ENCODE results near the gene TRAPPC12.

TRAPPC12 gene

DNA sequence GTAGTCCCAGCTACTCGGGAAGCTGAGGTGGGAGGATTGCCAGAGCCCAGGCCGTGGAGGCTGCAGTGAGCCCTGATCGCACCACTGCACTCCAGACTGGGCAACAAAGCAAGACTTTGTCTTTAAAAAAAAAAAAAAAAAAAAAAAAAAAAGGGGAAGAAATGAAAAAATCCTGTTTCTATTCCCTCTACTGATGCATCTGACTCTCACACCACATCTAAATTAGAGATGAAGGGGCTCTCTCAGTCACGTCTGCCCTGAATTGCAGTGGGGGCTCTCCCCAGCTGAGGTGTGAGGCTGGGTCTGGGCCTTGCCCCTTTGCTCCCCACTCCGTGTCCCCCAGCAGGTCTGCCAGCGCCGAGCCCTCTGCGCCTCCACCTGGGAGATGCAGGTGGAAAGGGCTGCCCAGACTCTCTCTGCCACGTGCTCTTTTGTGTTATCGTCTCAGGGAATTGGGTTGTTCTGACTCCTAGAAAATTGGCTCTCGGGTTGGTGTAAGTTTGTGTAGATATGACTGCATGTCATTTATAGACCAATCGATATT lies 30.2 kb downstream of the TRAPPC12 start:
- no peak for DNase-seq

DNA sequence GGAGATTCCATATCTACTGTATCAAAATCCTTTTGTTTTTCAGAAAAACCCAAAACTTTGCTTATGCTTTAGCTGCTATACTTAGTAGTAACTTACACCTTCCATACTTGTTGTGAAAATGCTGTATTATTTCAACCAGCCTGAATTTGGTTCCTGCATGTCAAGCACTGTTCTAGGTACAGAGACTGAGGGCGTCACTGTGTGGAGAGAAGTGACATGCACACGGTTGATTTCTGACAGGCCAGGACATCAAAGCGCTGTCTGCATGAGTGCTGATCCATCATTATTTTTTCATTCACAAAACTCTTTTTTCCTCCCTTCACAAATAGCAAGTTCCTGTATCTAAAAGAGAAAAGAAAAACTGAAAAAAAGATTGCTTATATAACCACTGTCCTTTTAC lies 31.6 kb downstream of the TRAPPC12 start:
- no peak for DNase-seq

DNA sequence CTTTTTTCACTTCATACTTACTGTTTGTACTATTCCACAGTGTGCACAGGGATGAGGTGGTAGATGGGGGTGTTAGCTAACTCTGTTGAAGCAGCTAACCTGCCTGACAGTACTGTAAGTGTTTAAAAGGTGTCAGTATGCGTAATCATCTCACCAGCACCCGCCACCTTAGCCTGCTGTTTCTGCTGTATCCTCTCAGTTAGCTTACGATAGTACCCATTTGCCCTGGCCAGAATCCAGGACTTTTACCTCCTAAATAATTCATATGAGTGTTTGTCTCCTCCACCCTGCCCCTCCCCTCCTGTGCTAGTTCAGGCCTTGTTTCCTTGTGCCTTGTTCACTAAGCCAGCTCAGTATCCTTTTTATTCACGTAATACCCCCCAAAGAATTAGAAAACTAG lies 34.2 kb downstream of the TRAPPC12 start:
- no peak for DNase-seq

DNA sequence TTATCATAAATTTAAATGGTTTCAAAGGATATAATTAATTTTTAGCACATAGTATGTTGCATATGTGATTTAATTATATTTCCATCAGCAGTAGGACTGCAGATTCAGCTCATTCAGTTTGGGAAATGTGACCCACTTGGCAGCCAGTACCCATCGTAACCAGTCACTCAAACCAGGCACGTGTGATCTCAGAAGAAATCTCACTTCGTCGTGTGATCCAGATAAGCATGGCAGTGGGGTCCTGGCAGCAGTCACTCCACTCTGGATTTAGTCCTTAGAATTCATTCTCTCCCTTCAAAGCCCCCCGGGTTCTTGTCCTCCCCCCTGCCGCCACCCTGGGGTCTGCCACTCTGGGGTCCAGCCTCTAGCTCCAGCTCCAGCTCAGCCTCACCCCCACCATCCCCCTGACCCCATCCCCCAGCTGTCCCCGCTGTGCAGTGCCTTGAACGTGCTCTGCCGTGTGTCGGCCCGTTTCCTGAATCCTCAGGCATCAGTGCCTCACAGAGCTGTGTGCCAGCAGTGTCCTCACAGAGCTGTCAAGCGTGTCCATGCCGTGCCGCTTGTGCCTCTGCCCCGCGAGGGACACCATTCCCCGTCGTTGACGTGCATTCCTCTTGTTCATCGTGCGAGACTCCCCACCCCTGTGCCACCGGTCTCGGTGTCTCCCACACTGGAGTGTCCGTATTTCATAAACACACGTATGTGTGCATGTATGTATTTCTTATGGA lies 34.8 kb downstream of the TRAPPC12 start:
- DNase-seq: no peak

DNA sequence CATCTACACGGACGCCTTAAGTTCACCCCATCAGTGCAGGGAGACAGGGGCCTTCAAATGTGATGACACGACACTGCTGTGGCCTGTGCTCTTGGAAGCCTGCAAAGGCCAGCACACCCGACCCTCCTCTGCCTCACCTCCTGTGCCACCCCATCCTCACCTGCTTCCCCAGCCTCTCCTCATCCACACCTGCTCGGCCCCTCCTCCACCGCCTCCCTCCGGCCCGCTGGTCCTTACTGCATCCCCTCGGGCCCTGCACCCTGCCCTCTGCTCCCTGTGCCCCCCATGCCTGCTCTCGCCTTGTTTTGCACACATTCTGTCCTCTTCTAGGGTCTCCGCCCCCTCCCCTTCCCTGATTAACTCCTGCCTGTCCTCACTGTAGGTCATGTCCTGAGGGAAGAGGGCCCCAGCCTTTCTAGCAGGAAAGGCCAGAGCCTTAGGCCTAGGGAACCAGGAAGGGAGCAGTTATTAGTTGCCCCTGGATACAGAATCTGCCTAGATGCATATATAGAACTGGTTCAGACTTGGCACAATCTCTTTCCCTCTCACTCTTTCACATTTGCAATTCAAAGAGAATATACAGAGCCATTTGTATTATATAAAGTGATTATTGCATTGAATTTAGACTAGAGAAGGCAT lies 39.4 kb downstream of the TRAPPC12 start:
- no peak for DNase-seq

DNA sequence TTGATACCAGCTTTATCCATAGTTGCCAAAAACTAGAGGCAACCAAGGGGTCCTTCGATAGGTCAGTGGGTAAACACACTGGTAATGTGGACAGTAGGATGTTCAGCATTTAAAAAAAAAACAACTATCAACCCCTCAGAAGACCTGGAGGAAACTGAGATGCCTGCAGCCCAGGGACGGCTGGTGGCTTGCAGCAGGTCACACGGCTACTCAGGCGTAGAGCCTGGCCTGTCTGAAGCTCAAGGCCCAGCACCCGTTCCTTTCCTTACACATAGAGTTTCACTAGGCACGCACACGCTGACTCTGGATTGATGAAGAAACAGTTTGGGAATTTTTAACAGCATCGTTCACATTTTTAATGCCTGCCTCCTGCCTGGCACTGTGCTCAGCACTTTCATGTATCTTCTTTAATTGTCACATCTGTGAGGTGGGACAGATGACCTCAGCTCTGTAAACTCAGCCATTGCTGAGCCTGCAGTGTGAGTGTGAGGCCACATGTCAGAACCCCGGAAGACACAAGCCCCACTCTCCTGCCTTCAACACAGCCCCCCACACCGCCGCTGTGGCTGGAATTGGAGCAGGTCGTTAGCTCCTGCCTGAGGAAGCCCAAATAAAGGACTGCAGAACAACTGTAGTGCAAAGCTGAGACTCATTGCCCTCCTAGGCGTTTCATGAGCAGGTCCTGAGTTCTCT lies 40.7 kb downstream of the TRAPPC12 start:
- DNase-seq: no peak

DNA sequence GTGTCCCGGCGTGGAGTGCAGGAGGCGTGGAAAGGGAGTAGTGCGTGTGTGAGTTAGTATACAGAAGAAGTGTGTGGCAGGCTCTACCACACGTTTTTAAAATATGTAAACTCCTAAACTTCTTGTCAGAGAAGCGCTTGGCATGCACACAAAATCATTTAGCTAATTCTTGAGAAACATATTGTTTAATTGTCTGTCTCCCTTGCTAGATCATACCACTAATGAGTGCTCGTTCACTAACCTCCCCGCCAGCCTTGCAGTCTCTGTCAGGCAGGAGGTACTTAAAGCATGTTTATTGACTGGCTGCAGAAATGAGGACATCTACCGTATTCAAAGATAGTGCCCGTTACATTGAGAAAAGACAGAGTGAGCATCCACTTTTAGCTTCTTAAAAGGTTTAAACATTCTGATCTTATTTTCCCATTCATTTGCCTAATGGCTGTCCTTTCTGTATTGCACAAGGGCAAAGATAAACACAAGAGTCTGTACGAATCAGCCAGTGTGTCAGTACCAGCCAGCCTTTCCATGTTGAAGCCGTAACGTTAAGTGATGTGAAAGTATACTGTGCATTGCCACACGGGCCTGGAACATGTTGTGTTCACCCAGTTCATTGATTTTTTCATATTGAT lies 41.4 kb downstream of the TRAPPC12 start:
- no peak for DNase-seq

DNA sequence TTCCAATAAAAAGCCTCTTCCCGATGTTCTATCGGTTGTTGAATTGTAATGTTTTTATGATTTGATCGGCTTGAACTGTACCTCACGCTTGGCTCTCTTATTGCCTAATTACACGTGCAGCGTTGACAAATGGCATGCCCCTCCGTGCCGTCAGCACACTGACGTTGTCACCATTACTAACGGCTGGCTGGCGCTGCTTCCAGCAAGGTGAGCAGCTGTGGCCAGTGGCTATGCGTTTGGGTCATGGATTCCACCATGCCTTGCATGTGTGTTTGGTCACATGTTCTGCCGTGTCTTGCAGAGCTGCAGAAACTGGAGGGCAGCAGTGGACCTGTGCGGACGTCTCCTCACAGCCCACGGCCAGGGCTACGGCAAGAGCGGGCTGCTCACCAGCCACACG lies 42.1 kb downstream of the TRAPPC12 start:
- DNase-seq: no peak

DNA sequence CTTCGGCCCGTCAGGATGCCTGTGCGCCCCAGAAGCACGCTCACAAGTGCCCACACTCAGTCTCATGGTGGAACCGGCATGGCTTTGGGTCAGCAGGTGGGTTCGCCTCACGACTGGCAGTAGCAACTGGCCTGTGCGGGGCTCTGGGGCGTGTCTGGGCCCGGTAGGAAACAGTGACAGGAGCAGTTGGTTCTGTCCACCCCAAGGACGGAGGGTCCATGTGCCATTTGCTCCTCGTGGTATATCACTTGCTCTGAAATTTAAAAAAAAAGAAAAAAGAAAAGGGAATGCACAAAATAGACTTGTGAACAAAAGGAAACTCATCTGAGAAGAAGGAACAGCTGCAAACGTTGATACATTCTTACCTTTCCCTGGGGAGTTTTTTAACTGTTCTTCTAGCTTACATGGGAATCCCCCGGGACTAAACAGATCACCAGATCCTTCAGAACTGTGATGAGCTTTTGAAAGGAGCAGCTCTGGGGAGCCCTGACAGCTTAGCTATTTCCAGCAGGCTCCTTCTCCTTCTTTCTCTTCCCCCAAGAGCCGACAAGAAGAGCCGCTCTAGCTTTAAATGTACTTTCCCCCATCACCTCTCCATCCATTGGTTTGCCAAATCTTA lies 42.8 kb downstream of the TRAPPC12 start:
- DNase-seq: no peak

DNA sequence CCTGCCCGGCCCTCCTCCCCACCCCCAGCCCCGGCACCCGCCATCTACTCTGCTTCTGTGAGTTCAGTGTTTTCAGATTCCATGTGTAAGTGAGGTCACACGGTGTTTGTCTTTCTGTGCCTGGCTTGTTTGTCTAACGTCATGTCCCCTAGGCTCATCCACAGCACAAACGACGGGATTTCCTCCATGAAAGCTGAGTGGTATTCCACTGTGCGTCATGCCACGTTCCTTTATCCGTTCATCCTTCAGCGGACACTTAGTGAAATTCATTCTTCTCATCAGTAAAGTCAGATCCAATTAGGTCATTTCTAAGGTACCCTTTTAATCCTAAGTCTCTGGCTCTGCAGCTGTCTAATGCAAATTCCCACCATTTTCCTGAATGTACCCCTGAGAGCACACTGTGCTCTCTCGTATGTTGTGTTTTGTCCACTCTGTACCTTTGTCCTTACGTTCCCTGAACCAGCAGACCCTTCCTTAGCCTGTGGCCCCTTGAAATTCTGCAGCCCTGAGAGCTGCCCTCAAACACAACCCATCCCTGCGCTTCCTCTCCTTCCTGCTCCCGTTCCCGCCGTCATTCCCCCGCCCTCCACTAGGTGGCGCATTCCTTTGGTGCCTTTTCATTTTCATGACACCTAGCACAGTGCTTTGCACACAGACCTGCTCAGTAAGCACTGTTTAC lies 44.1 kb downstream of the TRAPPC12 start:
- peak; percentile 74 for DNase-seq

DNA sequence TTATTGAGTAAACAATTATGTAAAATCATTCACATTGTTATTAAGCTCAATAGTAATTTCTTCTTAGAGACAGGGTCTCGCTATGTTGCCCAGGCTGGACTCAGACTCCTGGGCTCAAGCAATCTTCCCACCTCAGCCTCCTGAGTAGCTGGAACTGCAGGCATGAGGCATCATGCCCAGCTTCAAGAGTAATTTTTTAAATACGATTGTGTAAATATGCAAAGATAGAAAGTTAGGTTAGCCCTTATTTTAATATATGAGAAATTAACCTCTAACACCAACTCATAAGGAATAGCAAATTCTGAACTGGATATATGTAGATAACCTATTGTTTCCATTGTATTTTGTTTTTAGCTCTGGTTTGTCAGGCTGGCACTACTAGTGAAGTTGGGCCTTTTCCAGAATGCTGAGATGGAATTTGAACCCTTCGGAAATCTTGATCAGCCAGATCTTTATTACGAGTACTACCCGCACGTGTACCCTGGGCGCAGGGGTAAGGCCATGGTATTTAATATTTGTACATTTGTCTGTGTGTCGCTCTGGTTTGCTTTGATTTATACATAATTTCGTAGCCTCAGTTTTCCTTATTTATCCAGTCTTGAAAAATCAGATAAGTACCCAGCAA lies 44.8 kb downstream of the TRAPPC12 start:
- no peak for DNase-seq

DNA sequence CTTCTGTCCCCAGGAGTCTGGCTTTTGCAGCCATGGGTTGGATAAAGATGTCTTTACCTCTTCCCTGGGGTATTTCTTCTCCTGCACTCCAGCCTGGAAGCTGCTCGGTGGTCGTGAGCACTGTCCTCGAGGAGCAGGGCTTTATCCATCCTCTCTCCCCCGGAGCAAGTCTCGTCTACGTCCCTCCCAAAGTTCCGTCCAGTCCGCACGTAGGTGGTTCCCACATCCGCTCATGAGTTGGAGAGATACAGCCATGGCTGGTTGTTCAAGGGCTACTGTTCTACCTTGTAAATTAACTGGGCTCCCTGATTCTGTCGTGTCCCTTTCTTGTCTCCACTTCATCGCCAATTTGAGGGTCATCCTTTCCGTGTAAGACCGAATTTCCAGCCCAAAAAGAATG lies 47.1 kb downstream of the TRAPPC12 start:
- no peak for DNase-seq

DNA sequence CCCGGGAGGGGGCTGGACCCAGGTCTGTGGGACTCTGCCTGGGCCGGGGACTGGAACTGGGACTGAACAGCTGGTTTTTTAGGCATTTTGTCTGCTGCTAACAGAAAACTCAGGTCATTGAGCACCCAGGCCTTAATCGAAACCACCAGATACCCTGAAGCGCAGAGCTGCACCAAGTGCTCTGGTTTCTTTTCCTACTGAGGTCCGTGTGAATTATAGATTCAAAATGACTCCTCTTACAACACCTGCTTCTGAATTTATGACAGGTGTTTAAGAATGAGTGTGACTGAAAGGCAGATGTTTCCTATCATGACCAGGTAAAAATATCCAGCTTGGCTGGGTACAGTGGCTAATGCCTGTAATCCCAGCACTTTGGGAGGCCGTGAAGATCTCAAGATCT lies 47.8 kb downstream of the TRAPPC12 start:
- DNase-seq: no peak

DNA sequence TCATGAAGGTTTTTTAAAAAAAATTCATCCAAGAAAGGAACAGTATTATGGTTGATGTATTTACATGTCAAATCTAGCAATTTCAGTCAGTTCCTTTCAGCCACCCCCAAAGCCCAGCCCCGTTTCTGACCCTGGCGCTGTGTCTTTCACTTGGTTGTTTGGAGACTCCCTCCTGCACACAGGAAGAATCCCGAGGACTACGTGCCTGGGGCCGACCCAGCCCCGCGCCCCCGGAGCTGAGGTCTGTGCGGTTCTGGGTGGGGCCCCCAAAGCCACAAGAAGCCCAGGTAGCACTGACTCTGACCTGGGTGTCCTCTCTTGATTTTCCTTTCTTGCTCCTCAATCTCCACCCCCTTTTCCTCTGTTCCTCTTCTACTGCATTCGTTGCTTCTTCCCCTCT lies 49.1 kb downstream of the TRAPPC12 start:
- DNase-seq: no peak

DNA sequence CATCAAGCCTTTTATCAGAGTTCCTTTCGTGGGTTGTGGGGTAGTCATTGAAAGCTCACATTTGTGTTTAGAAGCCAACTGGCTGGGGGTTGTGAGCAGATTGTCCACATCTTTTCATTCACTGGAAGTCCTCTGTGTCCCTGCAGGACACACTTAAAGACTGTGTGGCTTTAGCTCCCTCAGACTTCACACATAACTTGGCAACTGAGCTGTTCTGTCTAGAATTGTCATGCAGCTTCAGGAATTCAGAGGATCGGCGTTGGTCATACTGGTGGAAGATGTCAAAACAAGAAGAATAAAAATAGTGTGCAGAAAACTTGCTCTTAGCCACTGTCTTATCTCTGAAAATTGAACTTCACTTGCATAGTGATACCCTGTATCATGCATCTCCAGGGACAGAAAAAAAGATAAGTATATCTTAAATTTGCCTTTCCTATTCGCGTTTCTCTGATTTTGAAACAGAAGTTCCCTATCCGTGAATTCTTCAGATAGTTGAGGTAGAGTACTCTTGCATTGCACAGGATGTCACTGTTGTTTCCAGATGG lies 49.6 kb downstream of the TRAPPC12 start:
- DNase-seq: no peak

DNA sequence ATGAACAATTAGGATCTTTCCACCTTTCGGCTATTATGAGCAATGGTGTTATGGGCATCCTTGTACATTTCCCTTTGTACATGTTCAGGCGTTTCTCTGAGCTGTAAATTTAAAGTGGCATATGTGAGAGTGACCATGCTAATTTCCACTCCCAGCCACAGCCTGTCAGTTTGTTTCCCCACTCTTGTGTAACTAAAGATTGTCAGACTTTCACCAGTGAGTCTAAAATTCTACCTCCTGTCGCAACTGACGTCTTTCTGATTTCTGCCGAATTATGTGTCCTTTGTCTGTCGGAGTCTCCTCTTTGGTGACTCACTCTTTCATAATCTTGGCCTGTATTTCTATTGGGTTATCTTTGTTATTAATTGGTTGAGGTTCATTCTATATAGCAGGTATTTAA lies 50.7 kb downstream of the TRAPPC12 start:
- no peak for DNase-seq

DNA sequence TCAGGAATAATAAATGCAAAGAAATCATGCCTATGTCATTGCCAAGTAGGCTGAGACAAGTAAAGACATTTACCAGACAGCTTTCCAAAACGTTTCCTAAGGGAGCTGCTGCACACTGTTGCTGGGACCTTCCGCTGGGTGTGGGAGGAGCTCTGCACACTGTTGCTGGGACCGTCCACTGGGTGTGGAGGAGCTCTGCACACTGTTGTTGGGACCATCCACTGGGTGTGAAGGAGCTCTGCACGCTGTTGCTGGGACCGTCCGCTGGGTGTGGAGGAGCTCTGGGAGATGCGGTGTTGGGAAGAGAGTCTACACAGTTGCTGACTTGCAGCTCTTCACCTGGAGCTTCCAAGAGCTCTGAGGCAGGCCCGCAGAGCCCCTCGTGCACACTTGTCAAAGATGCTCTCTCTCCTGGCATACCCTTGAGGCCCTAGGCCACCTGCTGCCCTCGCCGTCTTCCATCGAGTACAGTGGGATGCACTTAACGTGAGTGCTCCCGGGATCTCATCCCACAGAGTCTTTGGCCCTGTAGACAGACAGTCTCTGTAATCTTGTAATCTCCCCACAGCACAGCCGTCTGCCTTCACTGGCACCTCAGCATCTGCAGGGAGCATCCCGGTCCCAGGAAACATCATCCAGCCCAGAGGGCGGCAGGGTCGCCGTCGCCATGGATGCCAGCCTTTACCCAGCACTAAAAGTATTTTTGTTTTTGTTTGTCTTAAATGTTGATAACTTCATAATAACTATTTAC lies 51.4 kb downstream of the TRAPPC12 start:
- no peak for DNase-seq

DNA sequence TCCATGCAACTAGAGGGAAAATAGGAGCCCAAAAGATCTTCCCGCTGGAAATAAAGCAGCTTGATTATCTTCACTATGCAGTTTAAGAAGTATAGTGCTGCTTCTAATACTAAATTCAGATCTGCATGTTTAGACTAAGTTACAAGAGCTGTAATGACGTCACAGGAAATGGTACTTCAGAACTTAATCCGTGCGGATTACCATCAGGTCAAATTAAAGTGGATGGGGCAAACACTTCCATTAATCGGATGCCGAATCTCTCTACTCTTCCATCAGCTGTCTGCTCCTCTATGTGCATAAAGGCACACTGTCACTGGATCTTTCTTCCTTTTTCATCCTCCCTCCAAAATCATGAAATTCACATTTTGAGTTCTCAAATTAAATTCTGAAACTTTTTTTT lies 52.6 kb downstream of the TRAPPC12 start:
- no peak for DNase-seq

DNA sequence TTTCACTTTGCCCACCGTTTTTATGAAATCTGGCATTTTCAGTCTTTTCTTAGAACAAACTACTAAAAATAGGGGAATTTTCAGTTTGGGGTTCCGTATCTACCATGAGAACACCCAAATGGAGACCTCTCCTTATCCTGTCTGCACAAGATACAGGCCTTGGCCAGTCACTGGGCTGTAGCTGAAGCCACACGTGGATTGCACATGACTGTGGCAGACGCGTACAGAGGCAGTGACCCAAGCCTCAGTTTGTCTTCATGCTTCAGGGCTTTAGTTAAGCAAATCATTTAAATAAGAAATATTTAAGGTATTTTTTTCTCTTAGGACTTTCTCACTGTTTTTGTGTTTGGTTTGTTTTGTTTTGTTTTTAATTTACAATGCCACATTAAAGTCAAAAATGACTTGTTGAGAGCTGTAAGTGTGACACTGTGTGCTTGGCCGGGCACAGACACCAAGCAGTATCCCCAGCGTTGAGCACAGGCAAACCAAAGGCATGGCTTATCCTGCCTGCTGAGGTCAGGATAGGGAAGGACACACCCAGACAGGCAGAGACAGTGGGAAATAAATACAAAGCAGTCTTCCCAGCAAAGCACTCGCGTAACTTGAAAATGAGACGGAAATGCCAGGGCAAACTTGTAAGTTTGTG lies 53.3 kb downstream of the TRAPPC12 start:
- no peak for DNase-seq

DNA sequence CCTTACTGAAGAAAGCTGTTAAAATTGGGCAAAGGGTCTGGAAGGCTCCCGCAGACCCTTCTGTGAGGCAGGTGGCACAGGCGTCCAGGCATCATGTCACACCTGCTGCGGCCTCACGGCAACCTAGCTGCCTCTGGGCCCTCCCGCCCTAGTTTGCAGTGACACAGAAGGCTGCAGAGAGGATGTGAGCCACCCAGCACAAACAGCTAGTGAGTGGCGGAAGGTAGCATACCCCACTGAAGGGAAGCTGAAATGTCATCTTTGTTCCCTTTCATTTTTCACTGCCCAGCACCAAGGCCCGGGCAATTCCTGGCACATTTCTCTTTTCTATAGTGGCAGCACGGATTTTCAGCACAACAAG lies 53.8 kb downstream of the TRAPPC12 start:
- DNase-seq: no peak
